Activated CD4-positive, alpha-beta T cell treated with anti-CD3 and anti-CD28 coated beads, Interleukin-2, amount 50 U/mL, for 16 hours (primary cell): ENCODE measurements around the gene DHRS1.

Experiments used
- DNase-seq: peaks from one replicate; pipeline ENCODE4 v3.0.0-alpha.2; 2020

DHRS1 gene

DNA sequence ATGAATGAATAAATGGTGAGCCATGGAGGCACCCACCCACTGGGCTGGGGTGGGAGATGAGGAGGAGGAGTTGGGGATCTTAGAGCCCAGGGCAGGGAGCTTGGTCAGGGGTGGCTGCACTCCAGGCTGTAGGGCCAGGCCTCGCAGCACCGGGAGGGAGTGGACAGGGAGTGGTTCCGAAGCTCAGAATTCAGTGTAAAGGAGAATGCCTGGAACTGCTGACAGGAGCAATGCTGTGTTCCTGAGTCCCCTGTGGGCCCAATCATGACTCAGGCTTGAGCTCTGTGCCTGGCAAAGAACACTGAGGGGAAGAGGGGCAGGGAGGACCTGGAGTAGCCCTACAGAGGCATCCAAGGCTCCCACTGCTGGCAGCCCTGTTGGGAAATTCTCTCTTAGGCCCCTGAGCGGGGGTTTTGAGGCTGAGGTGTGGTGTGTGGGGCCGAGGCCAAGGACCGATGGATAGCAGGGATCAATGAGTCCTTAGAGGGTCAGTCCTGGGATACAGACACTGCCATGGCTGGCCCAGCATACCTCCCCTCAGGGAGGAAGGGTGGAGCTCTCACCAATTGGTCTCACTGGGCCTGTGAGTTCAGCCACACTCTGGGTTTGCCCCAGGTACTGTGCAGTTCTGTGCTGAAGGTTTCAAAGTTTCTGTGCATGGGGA is 18.7 kb downstream of the DHRS1 start:
- no peak for DNase-seq

DNA sequence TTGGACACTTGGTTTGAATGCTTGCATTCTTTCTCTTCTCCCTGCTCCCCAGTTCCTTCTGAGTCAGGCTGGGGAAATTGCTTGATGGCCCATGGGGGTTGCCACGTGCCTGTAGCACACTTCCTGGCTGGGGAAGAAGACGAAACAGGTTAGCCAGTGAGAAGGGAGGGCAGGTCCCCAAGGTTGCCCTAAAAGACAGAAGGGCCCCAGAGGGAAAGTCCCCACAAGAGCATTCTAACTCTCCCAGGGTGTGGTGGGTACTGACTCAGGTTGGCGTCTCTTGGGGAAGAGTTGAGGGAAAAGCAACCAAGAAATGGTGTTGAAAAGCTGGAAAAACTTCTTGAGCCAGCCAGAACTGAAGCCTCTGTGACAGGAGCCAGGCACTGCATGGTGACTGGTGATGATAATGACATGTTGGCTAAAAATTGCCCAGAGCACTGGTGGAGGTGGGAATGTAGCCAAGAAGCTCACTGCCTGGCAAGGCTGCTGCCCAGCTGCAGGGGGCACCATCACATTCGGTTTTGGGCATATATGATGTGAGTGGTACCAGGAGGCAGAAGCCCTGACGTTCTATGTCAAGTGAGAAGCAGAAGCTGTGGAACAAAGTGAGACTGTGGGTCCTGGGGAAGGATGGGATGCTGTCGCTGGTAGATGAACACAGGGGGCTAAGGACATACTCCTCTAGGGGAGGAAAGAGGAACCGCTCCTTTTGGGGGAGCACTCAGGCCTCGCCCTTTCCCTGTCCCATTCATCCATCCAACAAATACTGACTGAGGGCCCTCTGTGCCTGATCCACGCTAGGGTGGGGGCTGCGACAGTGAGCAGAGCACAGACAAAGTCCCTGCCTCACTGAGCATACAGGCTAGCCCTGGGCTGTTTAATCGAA is 20.0 kb downstream of the DHRS1 start:
- DNase-seq = peak; percentile 66

DNA sequence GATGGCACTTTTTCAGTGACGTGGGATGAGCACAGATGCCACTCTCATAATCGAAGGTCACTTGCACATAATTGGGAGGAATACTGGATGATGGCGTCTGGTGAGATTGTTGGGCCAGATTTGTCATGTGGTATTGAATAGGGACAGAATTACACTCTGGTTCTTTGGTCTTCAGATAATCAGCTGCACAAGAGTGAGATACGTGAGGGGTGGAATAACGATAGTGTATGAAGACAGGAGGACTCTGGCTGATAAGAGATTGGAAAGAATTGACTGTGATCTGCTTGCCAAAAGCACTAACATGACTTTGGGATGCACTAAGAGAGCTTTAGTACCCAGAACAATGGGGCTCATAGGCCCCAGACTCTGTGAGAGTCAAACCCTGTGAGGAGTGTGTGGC is 21.2 kb downstream of the DHRS1 start:
- no peak for DNase-seq

DNA sequence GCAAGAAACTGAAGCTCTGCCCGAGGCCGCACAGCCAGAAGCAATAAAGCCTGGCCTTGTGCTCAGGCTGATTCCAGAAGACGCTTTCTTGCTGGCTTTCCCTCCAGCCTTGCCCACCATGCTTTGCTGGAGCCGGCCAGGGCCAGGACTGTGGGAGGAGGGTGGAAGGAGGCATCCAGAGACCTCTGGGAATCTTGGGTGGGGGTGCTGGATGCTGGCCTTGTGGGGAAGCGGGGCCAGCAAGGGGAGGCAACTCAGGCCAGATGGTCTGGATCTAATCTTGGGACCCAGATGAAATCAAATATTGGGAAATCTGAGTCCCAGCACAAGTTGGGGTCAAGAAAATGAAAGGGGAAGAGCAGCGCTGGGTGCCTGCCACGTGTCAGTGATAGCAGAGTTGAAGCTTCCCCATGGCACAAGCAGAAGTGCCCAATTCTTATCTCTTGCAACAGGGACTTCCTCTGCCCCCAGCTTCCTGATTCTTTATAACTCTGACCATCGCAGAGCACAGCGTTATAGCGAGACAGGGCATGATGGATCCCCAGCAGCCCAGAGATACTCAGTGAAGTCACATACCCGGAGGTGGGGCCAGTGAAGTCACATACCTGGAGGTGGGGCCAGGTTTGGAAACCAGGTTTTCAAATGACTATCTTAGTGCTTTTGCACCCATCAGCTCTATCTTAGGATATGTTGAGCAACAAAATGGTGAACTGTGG is 21.8 kb downstream of the DHRS1 start:
- DNase-seq = no peak

DNA sequence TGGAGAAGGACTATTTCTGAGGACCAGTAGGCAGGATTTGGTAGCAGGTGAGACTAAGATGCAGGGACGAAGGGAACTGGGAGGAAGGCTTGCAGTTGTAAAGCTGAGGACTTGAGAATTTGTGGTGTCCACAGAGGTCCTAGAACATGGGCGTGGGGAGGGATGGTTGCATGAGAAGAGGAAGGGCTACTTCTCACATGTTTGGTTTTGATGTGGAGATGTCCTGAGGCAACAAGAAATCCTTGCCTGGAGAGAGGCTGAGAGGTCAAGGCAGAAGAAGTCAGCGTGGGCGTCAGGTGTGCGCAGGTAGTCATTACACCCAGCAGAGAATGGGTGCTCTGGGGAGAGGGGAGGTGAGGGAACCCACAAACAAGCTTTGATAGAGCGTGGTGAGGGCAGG is 22.5 kb downstream of the DHRS1 start:
- DNase-seq = no peak

DNA sequence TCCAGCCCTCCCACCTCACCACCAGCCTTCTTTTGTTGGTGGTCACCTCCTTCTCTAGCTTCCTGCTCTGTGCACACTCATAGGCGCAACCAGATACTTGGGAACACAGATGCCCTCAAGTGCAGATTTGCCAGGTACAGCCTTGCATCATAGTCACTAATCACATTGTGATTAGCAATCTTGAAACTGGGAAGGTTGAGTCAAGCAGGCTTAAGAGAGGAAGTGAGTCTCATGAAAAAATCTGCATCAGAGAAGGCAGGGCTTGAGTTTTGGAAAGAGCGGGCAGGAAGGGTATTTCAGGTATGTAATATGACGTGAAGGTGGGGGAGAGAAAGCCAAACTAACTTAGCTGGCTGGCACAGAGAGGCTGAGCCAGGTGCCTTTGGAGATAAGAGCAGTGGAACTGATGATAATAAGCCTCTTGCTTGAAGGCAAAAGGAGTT is 25.5 kb downstream of the DHRS1 start:
- peak; percentile 92 for DNase-seq

DNA sequence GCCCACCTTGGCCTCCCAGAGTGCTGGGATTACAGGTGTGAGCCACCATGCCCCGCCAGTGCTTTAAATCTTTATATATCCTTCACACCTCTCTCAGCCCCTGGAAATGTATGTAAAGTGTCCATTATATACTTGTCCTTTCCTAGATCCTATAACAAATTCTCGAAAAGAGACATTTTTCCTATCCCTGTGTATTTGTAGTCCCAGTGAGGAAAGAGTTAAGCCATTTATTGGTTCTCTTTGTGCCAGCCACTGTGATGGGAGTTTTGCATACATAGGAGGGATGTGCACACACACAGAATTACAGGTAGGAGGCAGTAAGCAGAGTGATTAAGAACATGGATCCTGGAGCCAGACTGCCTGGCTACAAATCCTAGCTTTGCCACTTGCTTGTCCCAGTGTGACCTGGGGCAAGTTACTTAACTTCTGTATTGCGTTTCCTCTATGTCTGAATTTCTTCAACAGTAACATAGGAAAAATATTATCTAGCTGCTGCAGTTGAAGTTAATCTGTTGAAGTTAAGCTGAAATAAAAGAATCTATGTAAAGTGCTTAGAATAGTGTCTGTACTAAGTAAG is 26.1 kb downstream of the DHRS1 start:
- no peak for DNase-seq

DNA sequence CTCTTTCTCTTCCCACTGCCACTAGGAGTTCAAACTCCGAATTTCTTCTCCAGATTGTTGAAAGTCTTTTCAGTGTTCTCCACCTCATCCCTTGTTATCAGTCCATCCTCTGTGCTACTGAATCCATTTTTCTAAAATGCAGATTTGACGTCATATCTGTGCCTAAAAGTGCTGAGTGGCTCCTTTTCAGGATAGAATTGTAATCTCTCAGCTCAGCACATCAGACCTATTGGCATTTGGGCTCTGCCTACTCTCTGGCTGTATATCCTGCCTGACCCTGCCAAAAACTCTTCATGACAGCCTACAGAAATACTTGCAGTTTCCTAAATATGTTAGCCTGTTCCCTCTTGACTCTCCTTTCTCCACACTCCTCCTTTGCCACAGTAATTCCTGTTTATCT is 27.1 kb downstream of the DHRS1 start:
- no peak for DNase-seq

DNA sequence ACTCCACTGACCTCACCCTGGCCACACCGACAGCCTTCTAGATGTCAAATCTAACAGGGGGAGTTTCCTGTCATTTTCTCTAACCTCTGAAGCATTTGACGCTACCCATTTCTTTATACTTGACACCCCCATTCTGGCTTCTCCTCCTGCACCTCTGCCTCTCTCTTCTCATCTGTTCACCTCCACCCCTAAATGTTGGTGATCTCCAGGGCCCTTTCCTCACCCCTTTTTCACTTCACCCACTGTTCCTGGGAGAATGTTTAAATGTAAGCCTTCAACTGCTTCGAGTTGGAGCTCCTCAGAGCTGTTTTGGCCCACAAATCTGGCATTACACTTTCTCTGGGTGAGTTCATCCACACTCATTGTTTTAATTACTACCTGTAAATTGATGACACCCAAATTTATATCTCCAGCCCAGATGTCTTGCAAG is 27.7 kb downstream of the DHRS1 start:
- DNase-seq = no peak

DNA sequence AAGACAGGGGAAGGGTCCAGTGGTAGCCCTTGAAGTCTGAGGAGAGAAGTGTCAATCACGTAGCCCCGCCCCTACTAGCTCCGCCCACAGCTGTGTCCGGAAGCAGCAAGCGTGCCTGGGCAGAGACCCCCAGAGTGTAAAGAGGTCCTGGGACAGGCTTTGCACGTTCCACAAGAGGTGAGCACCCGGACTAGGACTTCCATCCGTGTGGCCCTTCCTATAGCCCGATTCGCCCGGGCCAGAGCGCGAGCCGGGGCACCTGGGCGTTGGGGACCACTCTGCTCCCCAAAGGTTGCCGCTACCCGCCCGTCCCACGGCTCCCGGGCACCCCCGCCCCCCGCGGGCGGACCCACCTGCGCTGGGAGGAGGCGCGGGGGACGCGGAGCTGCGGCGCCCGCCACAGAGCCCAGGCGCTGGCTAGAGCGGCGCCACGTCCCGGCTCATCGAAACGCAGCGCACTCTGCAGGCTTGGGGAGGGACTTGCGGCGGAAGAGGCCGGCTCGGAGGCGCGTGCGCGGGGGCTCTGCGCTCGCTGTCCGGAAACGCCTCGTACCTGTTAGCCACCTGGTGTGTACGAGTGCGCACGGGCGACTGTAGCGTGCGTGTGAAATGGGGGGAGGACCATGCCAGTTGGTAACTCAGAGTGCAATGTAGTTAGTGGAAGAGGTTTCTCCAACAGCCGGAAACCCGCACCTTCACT is 28.3 kb downstream of the DHRS1 start, which contains the start of gene RABGGTA:
RABGGTA (minus strand) TSS at position 464 of the 700 bp plus-strand sequence. CDS start 482 bp downstream, outside the sequence.
- peak; percentile 90 for DNase-seq

DNA sequence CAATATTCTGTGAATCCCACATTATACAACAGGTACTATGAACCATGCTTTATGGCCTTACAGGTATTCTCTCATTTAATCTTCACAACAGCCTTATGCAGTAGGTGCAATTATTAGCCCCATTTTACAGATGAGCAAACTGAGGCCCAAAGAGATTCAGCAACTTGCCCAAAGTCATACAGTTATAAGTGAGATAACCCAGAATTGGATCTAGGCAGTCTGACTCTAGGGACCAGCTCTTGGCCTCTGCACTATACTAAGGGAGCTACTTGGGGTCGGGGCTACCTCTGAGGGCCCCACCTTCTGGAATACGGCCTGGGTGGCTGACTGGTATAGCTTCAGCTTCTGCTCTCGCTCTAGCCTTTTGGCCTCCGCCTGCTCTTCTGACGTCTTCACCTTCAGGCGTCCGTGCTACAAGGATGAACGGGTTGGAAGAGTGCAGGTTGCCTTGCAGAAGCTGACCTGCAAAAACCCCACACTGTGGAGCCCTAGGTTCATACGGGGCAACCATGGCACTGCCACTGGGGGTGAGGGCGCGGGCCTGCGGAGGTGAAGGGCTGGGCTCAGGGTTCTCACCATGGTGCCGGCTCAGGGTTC is 28.9 kb downstream of the DHRS1 start:
- DNase-seq = no peak

DNA sequence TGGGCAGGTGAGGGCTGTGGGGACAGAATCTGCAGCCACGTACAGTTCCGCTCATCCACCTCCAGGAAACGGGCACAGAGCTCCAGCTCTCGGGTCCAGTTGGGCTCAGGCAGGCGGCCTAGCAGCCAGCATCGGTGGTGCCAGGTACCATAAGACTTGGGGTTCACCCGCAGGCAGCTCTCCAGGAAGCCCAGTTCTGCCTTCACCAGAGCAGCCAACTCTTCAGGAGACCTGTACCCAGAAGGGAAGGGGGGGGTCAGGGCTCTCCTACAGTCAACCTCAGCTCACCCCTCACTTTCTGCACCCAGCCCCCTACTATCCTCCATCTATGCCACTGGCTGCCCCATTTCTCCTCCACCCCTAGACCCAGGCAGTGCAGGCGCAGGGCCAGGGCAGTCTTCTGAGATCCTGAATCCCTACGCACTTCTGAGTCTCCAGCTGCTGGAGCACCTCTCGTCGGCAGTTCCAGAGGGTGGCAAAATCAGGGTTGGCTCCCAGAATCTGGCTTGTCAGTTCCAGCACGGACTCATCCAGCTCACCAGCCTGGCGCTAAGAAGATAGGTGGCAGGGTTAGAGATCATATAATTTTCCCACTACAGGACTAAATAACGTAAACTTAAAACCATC is 29.6 kb downstream of the DHRS1 start:
- no peak for DNase-seq

DNA sequence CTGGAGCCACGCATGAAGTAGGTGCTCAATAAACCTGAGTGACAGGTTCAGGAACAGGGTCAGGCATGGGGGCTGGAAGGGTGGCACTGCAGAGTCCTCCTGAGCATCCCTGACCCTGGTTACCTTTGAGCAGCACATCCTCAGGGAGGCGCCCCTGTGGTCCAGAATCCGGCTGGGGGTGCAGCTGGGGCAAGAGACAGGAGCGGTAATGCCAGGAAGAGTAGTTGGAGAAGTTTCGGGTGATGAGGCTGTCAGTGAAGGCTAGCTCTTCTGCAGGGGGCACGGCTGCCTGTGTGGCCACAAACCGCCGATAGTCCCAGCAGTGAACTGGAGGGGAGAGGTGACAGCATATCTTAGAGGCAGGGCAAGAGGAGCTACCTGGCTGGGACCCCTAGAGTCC is 30.2 kb downstream of the DHRS1 start:
- DNase-seq = no peak

DNA sequence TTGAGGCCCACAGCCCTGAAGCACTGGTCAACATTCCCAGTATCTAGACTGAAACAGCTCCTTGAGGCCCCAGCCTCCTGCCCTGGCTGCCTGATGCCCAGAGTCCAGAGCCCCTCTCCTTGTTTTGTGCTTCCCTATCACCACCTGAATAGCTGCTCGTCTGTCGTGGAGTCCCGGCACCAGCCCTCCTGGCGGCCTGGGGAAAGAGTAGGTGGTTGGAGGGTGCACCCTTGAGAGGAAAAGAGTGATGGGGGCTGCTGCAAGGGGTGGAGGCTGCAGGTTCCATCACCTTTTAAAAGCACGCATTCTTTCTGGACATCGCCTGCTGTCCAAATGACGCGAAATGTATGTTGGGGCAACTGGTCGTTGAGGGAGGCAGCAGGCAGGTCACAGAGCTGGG is 31.4 kb downstream of the DHRS1 start:
- DNase-seq = no peak

DNA sequence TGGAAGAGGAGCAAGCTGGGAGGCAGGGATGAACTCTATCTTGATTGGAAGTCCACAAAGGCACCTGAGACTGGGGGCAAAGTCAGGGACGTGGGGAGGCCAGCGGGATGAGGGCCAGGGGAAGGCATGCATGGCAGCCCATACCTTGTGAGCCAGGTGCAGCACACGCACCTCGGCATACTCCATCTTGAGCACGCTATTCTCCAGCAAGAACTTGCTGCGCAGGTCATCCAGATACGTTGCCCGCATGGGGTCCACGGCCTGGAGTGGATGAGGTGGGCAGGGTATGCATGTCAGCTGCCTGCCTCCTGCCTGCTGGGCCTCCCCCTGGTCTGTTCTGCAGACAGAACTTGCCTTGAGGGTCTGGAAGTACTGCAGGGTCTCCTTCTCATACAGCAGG is 32.1 kb downstream of the DHRS1 start:
- DNase-seq = no peak

DNA sequence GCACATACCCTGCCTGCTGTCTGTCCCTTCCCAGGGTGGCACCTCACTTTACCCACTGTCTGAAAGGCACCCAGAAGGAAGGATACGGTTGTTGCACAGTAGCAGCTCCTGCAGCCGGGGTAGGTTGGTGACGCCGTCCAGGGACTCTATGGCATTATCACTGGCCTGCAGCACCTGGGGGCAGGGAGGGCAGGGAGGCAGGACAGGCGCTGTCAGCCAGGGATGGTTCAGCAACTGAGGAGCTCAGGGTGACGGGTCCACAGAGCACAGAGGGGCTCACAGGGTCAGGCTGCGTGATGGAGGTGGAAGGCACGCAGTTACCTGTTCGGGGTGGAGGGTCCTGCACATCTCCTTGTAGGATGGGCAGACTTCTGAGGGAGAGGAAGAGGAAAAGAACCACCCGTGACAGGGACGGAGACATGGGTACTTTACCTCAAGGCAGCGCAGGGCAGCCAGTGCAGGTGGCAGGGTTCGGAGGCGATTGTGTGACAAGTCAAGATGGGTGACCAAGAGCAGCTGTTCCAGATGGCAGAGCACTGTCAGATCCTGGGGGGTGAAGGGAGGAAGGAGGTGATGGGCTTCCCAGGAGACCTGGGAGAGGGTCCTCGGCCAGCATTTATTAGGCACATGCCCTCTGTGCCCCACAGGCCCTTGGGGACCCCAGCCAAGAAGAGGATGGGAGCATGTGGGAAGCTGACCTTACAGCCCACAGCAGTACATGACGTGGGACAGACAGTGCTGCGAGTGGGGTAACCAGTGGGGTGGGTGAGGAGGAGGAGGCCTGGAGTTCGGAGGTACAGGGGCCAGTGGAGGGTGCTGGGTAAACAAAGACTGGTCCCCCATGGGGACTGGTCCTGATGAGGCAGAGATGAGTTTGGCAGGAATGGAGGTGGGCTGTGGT is 33.0 kb downstream of the DHRS1 start:
- DNase-seq = no peak

DNA sequence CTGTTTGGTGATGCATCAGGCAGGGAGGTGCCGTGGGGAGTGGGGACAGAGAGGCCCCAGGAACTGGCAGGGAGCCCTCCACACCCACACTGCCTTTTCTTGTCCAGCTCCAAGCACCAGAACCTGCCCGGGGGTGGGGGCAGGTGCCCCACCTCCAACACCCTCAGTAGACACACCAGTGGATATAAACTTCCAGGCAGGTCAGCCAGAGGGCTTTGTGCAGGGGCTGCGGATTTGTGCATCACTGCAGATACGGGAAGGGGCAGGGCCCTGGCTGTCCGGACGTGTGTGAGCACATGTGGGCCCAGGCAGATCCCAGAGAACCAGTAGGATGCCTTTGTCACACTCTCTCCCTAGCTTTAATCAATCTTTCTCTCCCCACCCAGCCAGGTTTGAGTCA is 35.3 kb downstream of the DHRS1 start:
- no peak for DNase-seq

DNA sequence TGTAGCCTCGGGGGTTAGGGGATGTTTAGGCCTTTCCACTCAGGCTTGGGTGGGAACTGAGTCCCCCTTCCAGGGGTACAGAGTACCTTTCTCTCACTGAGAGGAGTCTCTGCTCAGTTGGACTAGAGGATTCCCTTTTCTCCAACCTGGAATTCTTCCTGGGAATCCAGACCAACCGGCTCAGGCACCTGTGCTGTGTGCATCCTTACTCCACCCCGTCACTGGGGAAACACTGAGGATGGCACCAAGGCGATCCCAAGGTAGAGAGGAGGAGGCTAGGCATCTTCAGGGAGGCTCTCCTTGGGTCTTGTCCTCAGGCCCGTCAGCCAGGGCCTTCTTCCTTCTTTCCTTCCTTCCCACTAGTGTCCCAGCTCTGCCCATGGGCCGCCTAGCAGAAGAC is 35.7 kb downstream of the DHRS1 start:
- no peak for DNase-seq

DNA sequence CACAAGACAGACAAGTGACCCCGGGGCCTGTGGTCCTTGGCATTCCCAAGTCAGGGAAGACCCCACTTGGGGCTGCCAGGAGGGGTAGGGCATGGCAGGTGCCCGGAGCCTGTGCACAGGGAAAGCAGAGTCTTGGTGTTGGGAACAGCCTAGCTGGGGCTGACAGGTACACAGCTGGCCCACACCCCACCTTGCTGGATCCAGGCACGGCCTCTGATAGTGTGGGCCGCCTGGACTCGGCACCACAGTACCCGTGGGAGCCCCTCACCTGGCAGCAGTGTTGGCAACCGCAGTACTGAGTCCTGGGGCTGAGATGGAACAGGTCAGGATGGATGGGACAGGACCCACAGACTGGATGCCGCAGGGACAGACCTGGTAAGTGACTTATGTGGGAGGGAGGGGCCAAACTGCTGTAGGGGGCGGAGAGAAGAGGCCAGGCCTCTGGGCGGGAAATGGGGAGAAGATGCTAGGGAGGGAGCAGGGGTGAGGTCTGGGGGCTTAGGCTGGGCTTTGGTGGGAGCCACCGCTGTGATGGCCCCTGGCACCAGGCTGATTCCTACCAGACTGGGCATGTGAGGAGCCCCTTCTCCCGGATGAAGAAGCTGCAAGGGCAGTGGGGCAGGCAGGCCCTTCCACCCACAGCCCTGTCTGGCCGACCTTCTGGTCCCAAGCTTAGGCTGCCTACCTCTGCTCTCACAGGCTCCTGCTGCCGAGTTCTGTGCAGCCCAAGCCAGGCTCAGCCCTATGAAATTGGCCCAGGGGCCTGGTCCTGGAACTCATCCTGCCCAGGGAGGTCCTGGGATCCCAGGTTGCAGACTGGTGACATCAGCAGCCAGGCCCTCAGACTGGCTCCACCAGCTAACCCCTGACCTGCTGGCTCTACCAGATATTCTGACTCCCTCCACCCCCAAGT is 36.5 kb downstream of the DHRS1 start, which contains the start of gene TGM1:
TGM1 (minus strand) TSS at position 357 of the 913 bp plus-strand sequence. CDS start 825 bp downstream, outside the sequence.
- DNase-seq = no peak
